Liver (tissue), 9 donors: ENCODE measurements around the gene MPP3. TPM values are rescaled to one million over a fixed set of nuclear protein-coding genes. Genes with fewer than 3 reads are reported as not detected.

Source experiments
- DNase-seq: peaks from one replicate; pipeline ENCODE4 v3.0.0-alpha.2; 2017; ENCODE audit warnings: low spot score
- H3K27ac ChIP-seq, 2 donors: one replicate each; pipeline ENCODE4 v1.7.0; 2013; ENCODE audit warnings: inconsistent platforms in 2 of 2, low read length in 2 of 2, control low read depth in 1 of 2, low read depth in 1 of 2, mild to moderate bottlenecking in 1 of 2
- H3K27me3 ChIP-seq, 4 donors: one replicate each; pipeline versions ENCODE4 v1.6.1 to v1.7.0; 2013; ENCODE audit warnings: low read length in 3 of 4, inconsistent platforms in 1 of 4, mild to moderate bottlenecking in 1 of 4, moderate library complexity in 1 of 4; ENCODE audit not compliant: control insufficient read depth in 4 of 4, insufficient read depth in 4 of 4
- H3K36me3 ChIP-seq, 4 donors: one replicate each; pipeline versions ENCODE4 v1.6.1 to v1.7.0; 2013; ENCODE audit warnings: low read length in 3 of 4, mild to moderate bottlenecking in 3 of 4, low read depth in 1 of 4, moderate library complexity in 1 of 4; ENCODE audit not compliant: control insufficient read depth in 4 of 4, insufficient read depth in 3 of 4
- H3K4me1 ChIP-seq, 4 donors: one replicate each; pipeline versions ENCODE4 v1.6.1 to v1.7.0; 2013; ENCODE audit warnings: low read length in 3 of 4, mild to moderate bottlenecking in 3 of 4, moderate library complexity in 1 of 4; ENCODE audit not compliant: control insufficient read depth in 4 of 4, insufficient read depth in 4 of 4
- H3K4me3 ChIP-seq, 3 donors: one replicate each; pipeline versions ENCODE4 v1.6.1 to v1.7.0; 2013; ENCODE audit warnings: low read length in 3 of 3, control low read depth in 1 of 3, low read depth in 1 of 3, mild to moderate bottlenecking in 1 of 3
- H3K9ac ChIP-seq, 2 donors: one replicate each; pipeline ENCODE4 v1.7.0; 2013; ENCODE audit warnings: low read length in 2 of 2, mild to moderate bottlenecking in 2 of 2, moderate library complexity in 2 of 2, control low read depth in 1 of 2, low read depth in 1 of 2
- H3K9me3 ChIP-seq, 4 donors: one replicate each; pipeline versions ENCODE4 v1.6.1 to v1.7.0; 2013; ENCODE audit warnings: low read length in 3 of 4; ENCODE audit not compliant: control insufficient read depth in 4 of 4
- EGR1 ChIP-seq, 2 donors: IDR thresholded peaks; 2 replicates each; pipeline ENCODE4 v1.6.1; 2016 to 2018; ENCODE audit warnings: antibody characterized with exemption in 2 of 2, low read depth in 2 of 2
- HNF4A ChIP-seq, 2 donors: conservative IDR thresholded peaks; 2 replicates each; pipeline ENCODE4 v1.6.1; 2016; ENCODE audit warnings: antibody characterized with exemption in 2 of 2, mild to moderate bottlenecking in 2 of 2
- HNF4G ChIP-seq: IDR thresholded peaks from 2 replicates; pipeline ENCODE4 v1.6.1; 2016; ENCODE audit warnings: antibody characterized with exemption
- NR2F2 ChIP-seq: IDR thresholded peaks from 2 replicates; pipeline ENCODE4 v1.6.1; 2016; ENCODE audit warnings: antibody characterized with exemption
- RAD21 ChIP-seq, 2 donors: IDR thresholded peaks; 2 replicates each; pipeline ENCODE4 v1.6.1; 2016; ENCODE audit warnings: antibody characterized with exemption in 2 of 2, mild to moderate bottlenecking in 2 of 2
- RXRA ChIP-seq, 2 donors: IDR thresholded peaks; 2 replicates each; pipeline ENCODE4 v1.6.1; 2017 to 2018; ENCODE audit warnings: antibody characterized with exemption in 2 of 2, mild to moderate bottlenecking in 1 of 2
- SP1 ChIP-seq: IDR thresholded peaks from 2 replicates; pipeline ENCODE4 v1.6.1; 2018; ENCODE audit warnings: antibody characterized with exemption, mild to moderate bottlenecking
- TAF1 ChIP-seq: conservative IDR thresholded peaks from 2 replicates; pipeline ENCODE4 v1.6.1; 2016; ENCODE audit warnings: antibody characterized with exemption, mild to moderate bottlenecking
- WGBS: extraction: QIAGEN DNeasy Blood & Tissue Kit; methylation state at CpG from one replicate; pipeline ENCODE4 v1.1.7; 2013; 5-methylcytosine and 5-hydroxymethylcytosine counted together
- polyA plus RNA-seq, 2 donors: library from polyadenylated mRNA; stranded (reverse) in 1 of 2; unstranded in 1 of 2; fragments of 200-250 nt in 1 of 2; fragments of >200 nt in 1 of 2; fragmentation: Nextera tagmentation in 1 of 2; extraction: Ambion mirVana in 1 of 2; gene quantifications; one replicate each; pipeline versions ENCODE4 v1.2.1 to v1.2.3, GENCODE V29; 2013 to 2015
- total RNA-seq, 2 donors: library from RNA; depleted of rRNA; stranded (reverse); fragments of >200 nt; gene quantifications; one replicate each; pipeline ENCODE4 v1.2.3, GENCODE V29; 2014
- TF ChIP-seq, protein P1 (sequence below): fragments of 150-350 bp; IDR thresholded peaks from 2 replicates; pipeline ENCODE4 v1.5.1; 2017; ENCODE audit warnings: improper control_type of control experiment, low read depth, low read length; ENCODE audit not compliant: missing input control
- TF ChIP-seq, protein P2 (sequence below): IDR thresholded peaks from 2 replicates; pipeline ENCODE4 v1.6.1; 2016; ENCODE audit warnings: antibody characterized with exemption, mild to moderate bottlenecking
- TF ChIP-seq, protein P3 (sequence below): IDR thresholded peaks from 2 replicates; pipeline ENCODE4 v1.6.1; 2016; ENCODE audit warnings: antibody characterized with exemption
- TF ChIP-seq, protein P4 (sequence below): IDR thresholded peaks from 2 replicates; pipeline ENCODE4 v1.6.1; 2016; ENCODE audit warnings: antibody characterized with exemption
- donor health status: healthy.
- donor health status: healthy.
- donor health status: healthy.
- donor health status: healthy.
- donor health status: healthy.

The MPP3 gene
- total and polyA plus RNA-seq, 4 donors, result 0.23 to 1.3 (median 0.72) TPM

DNA sequence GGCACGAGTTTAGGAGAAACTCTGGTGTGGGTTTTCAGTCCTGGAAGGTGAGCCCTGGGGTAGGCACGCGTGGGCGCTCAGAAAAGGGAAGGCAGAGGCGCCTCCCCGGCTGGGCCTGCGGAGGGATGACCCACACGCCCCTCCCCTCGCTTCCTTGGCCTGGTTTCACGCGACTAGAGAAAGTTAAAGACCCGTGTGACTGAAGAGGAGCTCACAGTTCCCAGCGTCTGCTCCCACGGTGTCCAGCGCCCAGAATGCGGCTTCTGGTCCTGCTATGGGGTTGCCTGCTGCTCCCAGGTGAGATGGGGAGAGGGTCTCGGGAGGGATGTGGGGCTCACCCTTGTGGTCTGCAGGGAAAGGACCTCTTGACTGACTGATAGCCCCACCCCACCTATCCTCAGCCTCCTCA lies 14.0 kb upstream of the MPP3 start, which contains the start of gene CD300LG:
Gene CD300LG, plus strand, starts transcription at position 214 of the 409 bp plus-strand sequence. Its CDS starts 41 bp downstream, at position 255.
- Histone ChIP-seq H3K4me3 (no peak within 1 kb of the TSS), H3K27me3 (no peaks in the 10 kb centered on the region), H3K4me1 (peaks cover 0 to 6% (median 3%) of the 10 kb centered on the region in 4 donors), H3K36me3 (no peaks in the 10 kb centered on the region), H3K27ac (no peak within 1 kb of the TSS), H3K9ac (peak within 1 kb of the TSS in 1 of 2 donors; percentile 42), H3K9me3 (no peaks in the 10 kb centered on the region)
- DNase-seq, result no peak
- 42% methylated on average over 17 of the region's 17 CpGs for WGBS
- TF ChIP-seq TAF1, result no peak

DNA sequence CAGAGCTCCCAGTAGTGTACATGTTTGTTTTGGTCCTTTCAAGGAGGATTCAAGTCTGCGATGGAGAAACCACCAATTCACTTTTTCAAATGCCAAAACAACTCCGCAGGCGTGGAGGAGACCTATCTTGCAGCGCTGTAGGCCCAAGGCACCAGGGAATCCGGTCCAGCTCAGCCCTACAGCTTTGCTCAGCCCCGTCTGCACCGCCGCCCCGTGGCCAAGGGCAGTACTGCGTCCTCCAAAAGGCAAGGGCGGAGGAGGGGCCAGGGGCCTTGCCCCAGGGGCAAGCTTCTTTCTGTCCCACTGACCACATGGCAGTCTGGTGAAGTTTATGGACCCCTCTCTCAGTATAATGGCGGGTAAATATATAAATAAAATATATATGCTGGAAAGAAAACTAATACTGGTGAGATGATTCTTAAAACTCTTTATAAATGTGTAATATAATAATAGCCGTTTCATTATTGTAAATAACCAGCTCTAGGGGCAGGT lies 13.3 kb upstream of the MPP3 start:
- H3K36me3 ChIP-seq, result no peaks in the 10 kb centered on the region
- peak; percentile 92 to 93 for TF ChIP-seq RAD21 (IDR thresholded peaks at IDR 0.05)
- TF ChIP-seq, protein P1, sequence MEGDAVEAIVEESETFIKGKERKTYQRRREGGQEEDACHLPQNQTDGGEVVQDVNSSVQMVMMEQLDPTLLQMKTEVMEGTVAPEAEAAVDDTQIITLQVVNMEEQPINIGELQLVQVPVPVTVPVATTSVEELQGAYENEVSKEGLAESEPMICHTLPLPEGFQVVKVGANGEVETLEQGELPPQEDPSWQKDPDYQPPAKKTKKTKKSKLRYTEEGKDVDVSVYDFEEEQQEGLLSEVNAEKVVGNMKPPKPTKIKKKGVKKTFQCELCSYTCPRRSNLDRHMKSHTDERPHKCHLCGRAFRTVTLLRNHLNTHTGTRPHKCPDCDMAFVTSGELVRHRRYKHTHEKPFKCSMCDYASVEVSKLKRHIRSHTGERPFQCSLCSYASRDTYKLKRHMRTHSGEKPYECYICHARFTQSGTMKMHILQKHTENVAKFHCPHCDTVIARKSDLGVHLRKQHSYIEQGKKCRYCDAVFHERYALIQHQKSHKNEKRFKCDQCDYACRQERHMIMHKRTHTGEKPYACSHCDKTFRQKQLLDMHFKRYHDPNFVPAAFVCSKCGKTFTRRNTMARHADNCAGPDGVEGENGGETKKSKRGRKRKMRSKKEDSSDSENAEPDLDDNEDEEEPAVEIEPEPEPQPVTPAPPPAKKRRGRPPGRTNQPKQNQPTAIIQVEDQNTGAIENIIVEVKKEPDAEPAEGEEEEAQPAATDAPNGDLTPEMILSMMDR, result peak; percentile 96
- TF ChIP-seq, protein P2, sequence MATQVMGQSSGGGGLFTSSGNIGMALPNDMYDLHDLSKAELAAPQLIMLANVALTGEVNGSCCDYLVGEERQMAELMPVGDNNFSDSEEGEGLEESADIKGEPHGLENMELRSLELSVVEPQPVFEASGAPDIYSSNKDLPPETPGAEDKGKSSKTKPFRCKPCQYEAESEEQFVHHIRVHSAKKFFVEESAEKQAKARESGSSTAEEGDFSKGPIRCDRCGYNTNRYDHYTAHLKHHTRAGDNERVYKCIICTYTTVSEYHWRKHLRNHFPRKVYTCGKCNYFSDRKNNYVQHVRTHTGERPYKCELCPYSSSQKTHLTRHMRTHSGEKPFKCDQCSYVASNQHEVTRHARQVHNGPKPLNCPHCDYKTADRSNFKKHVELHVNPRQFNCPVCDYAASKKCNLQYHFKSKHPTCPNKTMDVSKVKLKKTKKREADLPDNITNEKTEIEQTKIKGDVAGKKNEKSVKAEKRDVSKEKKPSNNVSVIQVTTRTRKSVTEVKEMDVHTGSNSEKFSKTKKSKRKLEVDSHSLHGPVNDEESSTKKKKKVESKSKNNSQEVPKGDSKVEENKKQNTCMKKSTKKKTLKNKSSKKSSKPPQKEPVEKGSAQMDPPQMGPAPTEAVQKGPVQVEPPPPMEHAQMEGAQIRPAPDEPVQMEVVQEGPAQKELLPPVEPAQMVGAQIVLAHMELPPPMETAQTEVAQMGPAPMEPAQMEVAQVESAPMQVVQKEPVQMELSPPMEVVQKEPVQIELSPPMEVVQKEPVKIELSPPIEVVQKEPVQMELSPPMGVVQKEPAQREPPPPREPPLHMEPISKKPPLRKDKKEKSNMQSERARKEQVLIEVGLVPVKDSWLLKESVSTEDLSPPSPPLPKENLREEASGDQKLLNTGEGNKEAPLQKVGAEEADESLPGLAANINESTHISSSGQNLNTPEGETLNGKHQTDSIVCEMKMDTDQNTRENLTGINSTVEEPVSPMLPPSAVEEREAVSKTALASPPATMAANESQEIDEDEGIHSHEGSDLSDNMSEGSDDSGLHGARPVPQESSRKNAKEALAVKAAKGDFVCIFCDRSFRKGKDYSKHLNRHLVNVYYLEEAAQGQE, result no peak
- TF ChIP-seq RXRA (IDR thresholded peaks at IDR 0.05), result peak in 1 of 2 donors; percentile 15
- no peaks in the 10 kb centered on the region for H3K9me3 ChIP-seq
- peak; percentile 83 for DNase-seq
- peak overlapping the region in 1 of 2 donors; percentile 42 for H3K9ac ChIP-seq
- no peaks in the 10 kb centered on the region for H3K27me3 ChIP-seq
- H3K4me3 ChIP-seq, result no peak overlapping the region
- no peak overlapping the region for H3K27ac ChIP-seq
- 10% methylated on average over 13 of the region's 13 CpGs for WGBS
- H3K4me1 ChIP-seq, result peaks cover 0 to 6% (median 3%) of the 10 kb centered on the region in 4 donors

DNA sequence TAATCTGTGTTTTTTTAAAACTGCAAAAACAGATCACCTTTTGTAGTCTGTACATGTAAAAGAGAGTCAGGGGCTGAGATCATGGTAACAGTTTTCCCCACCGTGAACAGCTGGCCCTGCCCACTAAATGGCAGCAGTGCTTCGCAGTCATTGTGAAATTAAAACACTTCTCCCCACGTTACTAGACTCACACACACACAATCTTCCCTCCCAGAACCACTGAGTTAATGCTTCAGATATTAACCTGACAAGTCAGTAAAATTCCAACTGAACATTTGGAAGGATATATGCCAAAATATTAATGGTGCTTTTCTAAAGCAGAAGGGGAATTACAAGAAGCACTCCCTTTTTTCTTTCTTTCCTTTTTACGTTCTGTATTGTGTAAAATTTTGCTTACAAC lies 12.8 kb upstream of the MPP3 start:
- no peaks in the 10 kb centered on the region for H3K27me3 ChIP-seq
- H3K36me3 ChIP-seq, result no peaks in the 10 kb centered on the region
- no peaks in the 10 kb centered on the region for H3K9me3 ChIP-seq
- DNase-seq, result no peak
- peaks cover 0 to 6% (median 3%) of the 10 kb centered on the region in 4 donors for H3K4me1 ChIP-seq
- no peak overlapping the region for H3K4me3 ChIP-seq
- H3K27ac ChIP-seq, result no peak overlapping the region
- peak overlapping the region in 1 of 2 donors; percentile 42 for H3K9ac ChIP-seq
- 39% methylated on average over 4 of the region's 4 CpGs for WGBS
- no peak for TF ChIP-seq NR2F2
- TF ChIP-seq, protein P3, sequence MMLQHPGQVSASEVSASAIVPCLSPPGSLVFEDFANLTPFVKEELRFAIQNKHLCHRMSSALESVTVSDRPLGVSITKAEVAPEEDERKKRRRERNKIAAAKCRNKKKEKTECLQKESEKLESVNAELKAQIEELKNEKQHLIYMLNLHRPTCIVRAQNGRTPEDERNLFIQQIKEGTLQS, result no peak
- no peak for TF ChIP-seq EGR1 (IDR thresholded peaks at IDR 0.05; ENCODE audit: low read depth in 2 of 2)
- no peak for TF ChIP-seq RXRA (IDR thresholded peaks at IDR 0.05)
- no peak for TF ChIP-seq HNF4A (conservative IDR thresholded peaks at IDR 0.05)
- no peak for TF ChIP-seq RAD21 (IDR thresholded peaks at IDR 0.05)
- TF ChIP-seq, protein P2, result no peak
- TF ChIP-seq SP1, result no peak
- TF ChIP-seq, protein P4, sequence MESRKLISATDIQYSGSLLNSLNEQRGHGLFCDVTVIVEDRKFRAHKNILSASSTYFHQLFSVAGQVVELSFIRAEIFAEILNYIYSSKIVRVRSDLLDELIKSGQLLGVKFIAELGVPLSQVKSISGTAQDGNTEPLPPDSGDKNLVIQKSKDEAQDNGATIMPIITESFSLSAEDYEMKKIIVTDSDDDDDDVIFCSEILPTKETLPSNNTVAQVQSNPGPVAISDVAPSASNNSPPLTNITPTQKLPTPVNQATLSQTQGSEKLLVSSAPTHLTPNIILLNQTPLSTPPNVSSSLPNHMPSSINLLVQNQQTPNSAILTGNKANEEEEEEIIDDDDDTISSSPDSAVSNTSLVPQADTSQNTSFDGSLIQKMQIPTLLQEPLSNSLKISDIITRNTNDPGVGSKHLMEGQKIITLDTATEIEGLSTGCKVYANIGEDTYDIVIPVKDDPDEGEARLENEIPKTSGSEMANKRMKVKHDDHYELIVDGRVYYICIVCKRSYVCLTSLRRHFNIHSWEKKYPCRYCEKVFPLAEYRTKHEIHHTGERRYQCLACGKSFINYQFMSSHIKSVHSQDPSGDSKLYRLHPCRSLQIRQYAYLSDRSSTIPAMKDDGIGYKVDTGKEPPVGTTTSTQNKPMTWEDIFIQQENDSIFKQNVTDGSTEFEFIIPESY, result no peak
- no peak for TF ChIP-seq HNF4G
- TF ChIP-seq, protein P1, result no peak
